HG03135 (cell line): ENCODE measurements around the gene DDX50.
"Not testable (repeated sequence)": the region's sequence is repeated elsewhere in the genome, so short reads cannot be mapped to it uniquely, and the experiment has no call there.

ENCODE experiments used
- ATAC-seq: cut with Tn5 transposase; IDR thresholded peaks from one replicate; pipeline ENCODE4 v1.9.1; 2021; ENCODE audit warnings: mild to moderate bottlenecking, moderate library complexity; ENCODE audit not compliant: unreplicated experiment

DDX50 gene

GRCh38 chr10:68899186-68899745 is 1.8 kb upstream of the DDX50 start:
- ATAC-seq, result no peak

- ATAC-seq, result peak; percentile 39
Measured at GRCh38 chr10:68900427-68901104, 549 bp upstream of the DDX50 start.

- no peak for ATAC-seq
Measured at GRCh38 chr10:68902382-68902781, 1.3 kb downstream of the DDX50 start.

- ATAC-seq, result no peak
Measured at GRCh38 chr10:68924593-68924992, 23.5 kb downstream of the DDX50 start.

GRCh38 chr10:68925489-68925888 is 24.4 kb downstream of the DDX50 start:
- no peak for ATAC-seq

- not testable (repeated sequence) for ATAC-seq
Measured at GRCh38 chr10:68929157-68929556, 28.0 kb downstream of the DDX50 start.

- not testable (repeated sequence) for ATAC-seq
Measured at GRCh38 chr10:68929888-68930287, 28.8 kb downstream of the DDX50 start.

- ATAC-seq, result not testable (repeated sequence)
Measured at GRCh38 chr10:68932860-68933259, 31.7 kb downstream of the DDX50 start.

- ATAC-seq, result no peak
Measured at GRCh38 chr10:68934994-68935393, 33.9 kb downstream of the DDX50 start.

GRCh38 chr10:68938117-68938516 is 37.0 kb downstream of the DDX50 start:
- ATAC-seq, result no peak

- ATAC-seq, result no peak
Measured at GRCh38 chr10:68938884-68939283, 37.8 kb downstream of the DDX50 start.

GRCh38 chr10:68940917-68941316 is 39.8 kb downstream of the DDX50 start:
- not testable (repeated sequence) for ATAC-seq

- ATAC-seq, result no peak
Measured at GRCh38 chr10:68950598-68950997, 49.5 kb downstream of the DDX50 start.

- ATAC-seq, result no peak
Measured at GRCh38 chr10:68954904-68955303, 53.8 kb downstream of the DDX50 start.

GRCh38 chr10:68955355-68955831 is 54.3 kb downstream of the DDX50 start:
- ATAC-seq, result peak; percentile 2

- peak; percentile 84 for ATAC-seq
Measured at GRCh38 chr10:68955832-68956532, 54.9 kb downstream of the DDX50 start, which contains the start of gene DDX21. DDX21 (plus strand) TSS chr10:68956170; CDS start chr10:68956226, 56 bp downstream.

- ATAC-seq, result no peak
Measured at GRCh38 chr10:68957284-68957615, 56.1 kb downstream of the DDX50 start.

GRCh38 chr10:68957654-68958053 is 56.5 kb downstream of the DDX50 start:
- ATAC-seq, result no peak

GRCh38 chr10:68959695-68960527 is 58.8 kb downstream of the DDX50 start:
- ATAC-seq, result no peak

- ATAC-seq, result no peak
Measured at GRCh38 chr10:68963151-68963550, 62.0 kb downstream of the DDX50 start.

GRCh38 chr10:68973975-68974374 is 72.9 kb downstream of the DDX50 start:
- ATAC-seq, result no peak
